ENCODE measurements around the gene ADAM11.

ADAM11 gene

DNA sequence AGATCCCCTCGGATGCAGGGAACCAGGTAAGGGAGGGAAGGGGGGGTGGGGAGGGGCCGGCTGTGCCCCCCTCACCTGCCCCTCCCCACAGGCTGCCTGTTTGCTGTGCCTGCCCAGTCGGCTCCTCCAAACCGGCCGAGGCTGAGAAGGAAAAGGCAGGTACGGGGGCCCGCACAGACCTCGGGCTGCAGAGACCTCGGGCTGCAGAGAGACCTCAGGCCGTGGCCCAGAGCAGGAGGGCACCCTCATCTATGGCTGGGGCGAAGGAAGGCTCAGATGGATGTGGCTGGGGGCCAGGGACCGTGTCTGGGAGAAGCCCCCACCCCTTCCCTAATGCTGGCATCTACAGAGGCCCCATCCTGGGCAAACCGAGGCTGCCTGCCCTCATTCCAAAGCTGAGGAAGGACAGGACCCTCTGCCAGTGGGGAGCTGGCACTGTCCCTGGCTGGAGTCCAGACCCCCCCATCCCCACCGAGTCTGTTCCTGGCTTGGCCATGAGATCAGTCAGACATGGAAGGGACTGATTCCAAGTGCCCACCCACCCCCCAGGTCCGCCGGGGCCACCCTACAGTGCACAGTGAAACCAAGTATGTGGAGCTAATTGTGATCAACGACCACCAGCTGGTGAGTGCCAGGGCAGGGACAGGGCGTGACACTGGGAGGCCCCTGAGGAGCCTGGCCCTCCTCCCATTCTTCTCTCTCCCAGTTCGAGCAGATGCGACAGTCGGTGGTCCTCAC, 13.7 kb downstream of the ADAM11 start:
- H3K27ac ChIP-seq = no peak overlapping the region
- TF ChIP-seq, protein P1, sequence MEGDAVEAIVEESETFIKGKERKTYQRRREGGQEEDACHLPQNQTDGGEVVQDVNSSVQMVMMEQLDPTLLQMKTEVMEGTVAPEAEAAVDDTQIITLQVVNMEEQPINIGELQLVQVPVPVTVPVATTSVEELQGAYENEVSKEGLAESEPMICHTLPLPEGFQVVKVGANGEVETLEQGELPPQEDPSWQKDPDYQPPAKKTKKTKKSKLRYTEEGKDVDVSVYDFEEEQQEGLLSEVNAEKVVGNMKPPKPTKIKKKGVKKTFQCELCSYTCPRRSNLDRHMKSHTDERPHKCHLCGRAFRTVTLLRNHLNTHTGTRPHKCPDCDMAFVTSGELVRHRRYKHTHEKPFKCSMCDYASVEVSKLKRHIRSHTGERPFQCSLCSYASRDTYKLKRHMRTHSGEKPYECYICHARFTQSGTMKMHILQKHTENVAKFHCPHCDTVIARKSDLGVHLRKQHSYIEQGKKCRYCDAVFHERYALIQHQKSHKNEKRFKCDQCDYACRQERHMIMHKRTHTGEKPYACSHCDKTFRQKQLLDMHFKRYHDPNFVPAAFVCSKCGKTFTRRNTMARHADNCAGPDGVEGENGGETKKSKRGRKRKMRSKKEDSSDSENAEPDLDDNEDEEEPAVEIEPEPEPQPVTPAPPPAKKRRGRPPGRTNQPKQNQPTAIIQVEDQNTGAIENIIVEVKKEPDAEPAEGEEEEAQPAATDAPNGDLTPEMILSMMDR (IDR thresholded peaks at IDR 0.05) = no peak
- no peak for TF ChIP-seq ZFX (IDR thresholded peaks at IDR 0.05; ENCODE audit: borderline replicate concordance)

DNA sequence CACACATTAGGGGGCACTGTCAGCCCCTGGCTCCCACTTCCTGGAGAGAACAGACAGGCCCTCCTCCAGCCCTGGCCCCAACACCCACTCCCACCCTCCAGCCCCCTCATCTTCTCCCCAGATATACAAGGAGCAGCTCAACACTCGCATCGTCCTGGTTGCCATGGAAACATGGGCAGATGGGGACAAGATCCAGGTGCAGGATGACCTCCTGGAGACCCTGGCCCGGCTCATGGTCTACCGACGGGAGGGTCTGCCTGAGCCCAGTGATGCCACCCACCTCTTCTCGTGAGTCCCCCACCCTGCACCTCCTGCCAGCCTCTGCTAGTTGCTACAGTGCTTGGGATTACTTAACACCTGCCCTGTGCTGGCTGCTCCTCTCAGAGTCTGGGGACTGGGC, 14.4 kb downstream of the ADAM11 start:
- H3K27ac ChIP-seq = no peak overlapping the region
- TF ChIP-seq ZFX (IDR thresholded peaks at IDR 0.05; ENCODE audit: borderline replicate concordance) = no peak
- TF ChIP-seq, protein P1 (IDR thresholded peaks at IDR 0.05) = no peak

DNA sequence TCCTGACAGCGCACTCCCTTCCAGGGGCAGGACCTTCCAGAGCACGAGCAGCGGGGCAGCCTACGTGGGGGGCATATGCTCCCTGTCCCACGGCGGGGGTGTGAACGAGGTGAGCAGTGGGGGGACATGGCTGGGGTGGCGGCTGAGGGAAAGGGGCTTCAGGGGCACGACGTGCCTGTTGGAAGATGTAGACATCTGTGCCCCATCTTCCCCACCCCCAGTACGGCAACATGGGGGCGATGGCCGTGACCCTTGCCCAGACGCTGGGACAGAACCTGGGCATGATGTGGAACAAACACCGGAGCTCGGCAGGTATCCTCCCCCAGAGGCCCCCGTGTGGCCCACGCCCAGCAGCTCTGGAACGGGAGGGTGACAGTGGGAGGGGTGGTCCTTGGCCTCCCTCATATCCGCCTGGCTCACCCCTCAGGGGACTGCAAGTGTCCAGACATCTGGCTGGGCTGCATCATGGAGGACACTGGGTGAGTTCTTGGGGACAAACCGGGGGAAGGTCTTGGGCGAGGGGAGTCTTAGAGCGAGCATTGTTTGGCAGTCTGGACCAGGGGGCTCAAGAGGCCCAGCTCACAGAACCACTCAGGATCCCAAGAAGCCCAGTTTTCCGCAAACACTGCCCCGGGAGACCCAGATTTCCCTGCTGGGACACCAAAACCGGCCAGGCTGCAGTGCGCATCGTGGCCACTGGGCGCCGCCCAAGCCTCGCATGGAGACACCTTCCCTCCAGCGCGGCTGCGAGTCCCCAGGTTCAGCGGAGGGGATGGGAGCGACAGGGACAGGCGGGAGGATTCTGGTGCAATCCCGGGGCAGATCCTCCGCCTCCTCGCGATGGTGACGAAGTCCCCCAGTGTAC, 15.7 kb downstream of the ADAM11 start:
- peak overlapping the region; percentile 80 for H3K27ac ChIP-seq
- TF ChIP-seq, protein P1 (IDR thresholded peaks at IDR 0.05) = peak; percentile 93
- TF ChIP-seq ZFX (IDR thresholded peaks at IDR 0.05; ENCODE audit: borderline replicate concordance) = no peak

DNA sequence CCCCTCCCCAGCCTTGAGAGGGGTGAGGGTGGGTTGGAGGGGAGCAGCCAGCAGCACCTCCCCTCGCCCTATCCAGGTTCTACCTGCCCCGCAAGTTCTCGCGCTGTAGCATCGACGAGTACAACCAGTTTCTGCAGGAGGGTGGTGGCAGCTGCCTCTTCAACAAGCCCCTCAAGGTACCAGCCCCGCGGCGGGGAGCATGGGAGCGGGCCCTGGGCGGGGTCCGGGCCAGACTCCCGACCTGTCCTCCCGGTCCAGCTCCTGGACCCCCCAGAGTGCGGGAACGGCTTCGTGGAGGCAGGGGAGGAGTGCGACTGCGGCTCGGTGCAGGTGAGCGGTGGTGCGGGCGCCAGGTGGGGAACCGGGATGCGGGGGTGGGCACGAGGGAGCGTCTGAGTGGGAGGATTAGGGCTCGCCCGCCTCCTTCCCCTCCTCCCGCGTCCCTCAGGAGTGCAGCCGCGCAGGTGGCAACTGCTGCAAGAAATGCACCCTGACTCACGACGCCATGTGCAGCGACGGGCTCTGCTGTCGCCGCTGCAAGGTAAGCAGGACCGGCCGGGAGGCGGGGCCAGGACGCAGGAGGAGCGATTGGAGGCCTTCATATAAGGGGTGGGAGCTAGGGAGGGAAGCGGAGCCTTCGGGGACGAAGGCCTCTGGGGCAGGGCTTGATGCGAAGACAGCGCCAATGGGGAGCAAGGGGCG, 16.5 kb downstream of the ADAM11 start:
- H3K27ac ChIP-seq = peak overlapping the region; percentile 80

DNA sequence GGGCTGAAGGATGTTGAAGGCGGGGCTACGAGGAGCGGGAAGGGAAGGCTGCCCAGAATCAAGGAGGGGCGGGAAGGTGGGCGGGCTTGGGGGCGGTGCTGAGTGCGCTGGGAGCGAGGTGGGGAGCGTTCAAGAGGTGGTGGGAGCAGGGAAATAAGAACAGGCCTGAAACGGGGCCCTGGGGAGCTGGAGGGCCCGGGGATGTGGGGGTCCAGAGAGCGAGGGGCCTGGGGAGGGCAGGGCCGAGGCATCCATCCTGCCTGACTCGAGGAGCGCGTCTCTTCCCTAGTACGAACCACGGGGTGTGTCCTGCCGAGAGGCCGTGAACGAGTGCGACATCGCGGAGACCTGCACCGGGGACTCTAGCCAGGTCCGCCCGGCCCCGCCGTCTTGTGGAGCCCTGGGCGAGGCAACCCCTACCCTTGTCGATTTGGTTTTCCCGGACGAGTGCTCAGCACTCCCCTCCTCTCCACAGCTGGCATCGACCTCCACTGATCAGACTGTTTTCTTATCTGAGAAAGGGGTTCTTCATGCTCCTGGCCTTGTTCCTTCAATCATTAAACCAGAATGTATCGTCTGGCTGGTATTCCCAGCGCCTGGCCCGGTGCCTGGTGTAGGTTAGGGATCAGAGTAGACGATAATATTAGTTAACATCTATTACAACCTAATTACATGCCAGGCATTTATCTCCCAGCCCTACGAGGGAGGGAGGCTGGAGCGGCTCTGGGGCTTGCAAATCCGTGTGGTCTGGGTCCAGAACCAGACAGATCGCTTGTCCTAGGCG, 17.2 kb downstream of the ADAM11 start:
- TF ChIP-seq ZFX (IDR thresholded peaks at IDR 0.05; ENCODE audit: borderline replicate concordance) = no peak
- TF ChIP-seq, protein P1 (IDR thresholded peaks at IDR 0.05) = no peak
- H3K27ac ChIP-seq = peak overlapping the region; percentile 80

More for the DNA sequence above, 16.5 kb downstream of the ADAM11 start:
- TF ChIP-seq, protein P1 (IDR thresholded peaks at IDR 0.05) = peak; percentile 66
- no peak for TF ChIP-seq ZFX (IDR thresholded peaks at IDR 0.05; ENCODE audit: borderline replicate concordance)

DNA sequence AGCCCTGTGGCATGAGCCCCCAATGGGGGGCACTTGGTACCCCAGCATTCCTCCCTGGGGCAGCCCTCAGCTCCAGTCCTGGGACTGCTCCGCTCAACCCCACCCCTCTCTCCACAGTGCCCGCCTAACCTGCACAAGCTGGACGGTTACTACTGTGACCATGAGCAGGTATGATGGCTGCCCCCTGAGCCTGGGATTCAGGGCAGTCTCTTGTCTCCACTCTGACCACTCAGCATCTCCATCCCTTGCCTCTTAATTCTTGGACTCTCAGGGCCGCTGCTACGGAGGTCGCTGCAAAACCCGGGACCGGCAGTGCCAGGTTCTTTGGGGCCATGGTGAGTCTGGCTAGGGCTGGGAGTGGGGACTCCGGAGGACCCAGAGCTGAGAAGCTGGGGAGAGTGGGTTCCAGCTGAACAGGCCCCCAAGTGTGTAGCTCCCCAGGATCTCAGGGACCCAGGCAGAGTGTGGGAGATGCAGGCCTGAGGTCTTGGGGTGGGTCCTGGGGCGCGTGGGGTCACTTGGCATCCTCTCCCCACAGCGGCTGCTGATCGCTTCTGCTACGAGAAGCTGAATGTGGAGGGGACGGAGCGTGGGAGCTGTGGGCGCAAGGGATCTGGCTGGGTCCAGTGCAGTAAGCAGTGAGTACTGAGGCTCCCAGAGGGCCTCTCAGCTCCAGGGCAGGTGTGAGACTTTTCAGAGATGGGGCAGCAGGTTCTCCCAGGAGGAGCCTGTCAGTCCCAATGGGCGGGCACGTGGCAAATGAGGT, 18.0 kb downstream of the ADAM11 start:
- TF ChIP-seq ZFX (IDR thresholded peaks at IDR 0.05; ENCODE audit: borderline replicate concordance) = no peak
- TF ChIP-seq, protein P1 (IDR thresholded peaks at IDR 0.05) = no peak
- no peak overlapping the region for H3K27ac ChIP-seq
